Osteoblast (primary cell): ENCODE results near the gene CXADR. TPM values are rescaled to one million over a fixed set of nuclear protein-coding genes. Genes with fewer than 3 reads are reported as not detected.
"Not testable (repeated sequence)": the region's sequence is repeated elsewhere in the genome, so short reads cannot be mapped to it uniquely, and the experiment has no call there.

Experiments used
- DNase-seq: peaks from one replicate; pipeline ENCODE4 v3.0.0; 2011; ENCODE audit warnings: low spot score, mixed read lengths; ENCODE audit not compliant: insufficient read length; ENCODE audit errors: missing footprints
- H2AFZ ChIP-seq: 2 replicates; pipeline ENCODE4 v1.6.0; 2011; ENCODE audit warnings: mild to moderate bottlenecking, low read length
- H3K27ac ChIP-seq: 2 replicates; pipeline ENCODE4 v1.5.1; 2011; ENCODE audit warnings: mild to moderate bottlenecking, low read depth, low read length, moderate library complexity
- H3K27me3 ChIP-seq: 2 replicates; pipeline ENCODE4 v1.6.0; 2012; ENCODE audit warnings: mild to moderate bottlenecking, control low read depth, inconsistent platforms, low read length, moderate library complexity; ENCODE audit not compliant: insufficient read depth
- H3K36me3 ChIP-seq: 2 replicates; pipeline ENCODE4 v1.5.1; 2011; ENCODE audit warnings: mild to moderate bottlenecking, low read length, control low read depth, moderate library complexity; ENCODE audit not compliant: insufficient read depth
- H3K4me1 ChIP-seq: 2 replicates; pipeline ENCODE4 v1.5.1; 2011; ENCODE audit warnings: mild to moderate bottlenecking, low read length, control low read depth, moderate library complexity; ENCODE audit not compliant: insufficient read depth
- H3K4me2 ChIP-seq: 2 replicates; pipeline ENCODE4 v1.6.0; 2011; ENCODE audit warnings: mild to moderate bottlenecking, low read length; ENCODE audit not compliant: insufficient read depth
- H3K4me3 ChIP-seq: fragments of 200-600 bp; sonication (generic); 3 replicates; pipeline ENCODE4 v1.5.1; 2012; ENCODE audit warnings: mild to moderate bottlenecking, low read length, inconsistent platforms; ENCODE audit not compliant: insufficient read depth
- H3K79me2 ChIP-seq: 2 replicates; pipeline ENCODE4 v1.6.0; 2012; ENCODE audit warnings: mild to moderate bottlenecking, low read length, control low read depth, inconsistent platforms; ENCODE audit not compliant: insufficient read depth
- H3K9me3 ChIP-seq: 2 replicates; pipeline ENCODE4 v1.5.1; 2011; ENCODE audit warnings: low read depth, low read length, control low read depth
- H4K20me1 ChIP-seq: 2 replicates; pipeline ENCODE4 v1.6.0; 2012; ENCODE audit warnings: mild to moderate bottlenecking, low read length, control low read depth; ENCODE audit not compliant: insufficient read depth
- CTCF ChIP-seq: IDR thresholded peaks from 2 replicates; pipeline ENCODE4 v1.5.1; 2011; ENCODE audit warnings: mild to moderate bottlenecking, low read depth, low read length, moderate library complexity; ENCODE audit errors: extremely low read depth
- total RNA-seq: library from RNA; depleted of rRNA; stranded (reverse); fragments of >200 nt; gene quantifications from 2 replicates; pipeline ENCODE4 v1.2.3, GENCODE V29; 2012

Gene CXADR
- total RNA-seq, 1 donor = 0.36 TPM

GRCh38 chr21:17506951-17507350 lies 5.9 kb upstream of the CXADR start:
- H2AFZ ChIP-seq = no peak overlapping the region
- no peak overlapping the region for H3K4me2 ChIP-seq
- H3K9me3 ChIP-seq = no peaks in the 10 kb centered on the region
- no peak overlapping the region for H3K4me3 ChIP-seq
- no peaks in the 10 kb centered on the region for H3K36me3 ChIP-seq
- H3K4me1 ChIP-seq = no peaks in the 10 kb centered on the region
- DNase-seq = no peak
- no peak overlapping the region for H3K27ac ChIP-seq
- no peak for TF ChIP-seq CTCF
- H3K27me3 ChIP-seq = peaks cover 5% of the 10 kb centered on the region
- H3K79me2 ChIP-seq = no peaks in the 10 kb centered on the region
- no peaks in the 10 kb centered on the region for H4K20me1 ChIP-seq

GRCh38 chr21:17507591-17507990 lies 5.3 kb upstream of the CXADR start:
- Histone ChIP-seq H2AFZ (no peak overlapping the region), H3K4me2 (no peak overlapping the region), H3K27me3 (peaks cover 12% of the 10 kb centered on the region), H3K79me2 (no peaks in the 10 kb centered on the region), H4K20me1 (no peaks in the 10 kb centered on the region), H3K27ac (no peak overlapping the region), H3K4me1 (no peaks in the 10 kb centered on the region), H3K4me3 (no peak overlapping the region), H3K36me3 (no peaks in the 10 kb centered on the region), H3K9me3 (no peaks in the 10 kb centered on the region)
- no peak for TF ChIP-seq CTCF
- DNase-seq = peak; percentile 17

- Histone ChIP-seq H3K4me3 (peak overlapping the region; percentile 59), H3K36me3 (no peaks in the 10 kb centered on the region), H3K4me2 (peak overlapping the region; percentile 71), H3K4me1 (peaks cover 2% of the 10 kb centered on the region), H3K27ac (no peak overlapping the region), H4K20me1 (no peaks in the 10 kb centered on the region), H3K9me3 (no peaks in the 10 kb centered on the region), H2AFZ (peak overlapping the region; percentile 47), H3K27me3 (peaks cover 28% of the 10 kb centered on the region), H3K79me2 (no peaks in the 10 kb centered on the region)
- no peak for TF ChIP-seq CTCF
- DNase-seq = peak; percentile 48
Observed at GRCh38 chr21:17513214-17514123, 626 bp downstream of the CXADR start.

- no peaks in the 10 kb centered on the region for H3K9me3 ChIP-seq
- no peak for DNase-seq
- H3K27ac ChIP-seq = no peak overlapping the region
- TF ChIP-seq CTCF = no peak
- H3K4me1 ChIP-seq = peaks cover 2% of the 10 kb centered on the region
- H3K4me2 ChIP-seq = no peak overlapping the region
- no peak overlapping the region for H2AFZ ChIP-seq
- no peaks in the 10 kb centered on the region for H3K36me3 ChIP-seq
- peaks cover 28% of the 10 kb centered on the region for H3K27me3 ChIP-seq
- no peaks in the 10 kb centered on the region for H3K79me2 ChIP-seq
- no peaks in the 10 kb centered on the region for H4K20me1 ChIP-seq
- no peak overlapping the region for H3K4me3 ChIP-seq
Observed at GRCh38 chr21:17514124-17514845, 1.4 kb downstream of the CXADR start.

GRCh38 chr21:17517008-17517407 lies 4.2 kb downstream of the CXADR start:
- not testable (repeated sequence) for DNase-seq, H3K27ac ChIP-seq, H3K36me3 ChIP-seq, H2AFZ ChIP-seq, H3K4me2 ChIP-seq, H3K4me3 ChIP-seq, H3K9me3 ChIP-seq, H3K79me2 ChIP-seq, H3K4me1 ChIP-seq, H4K20me1 ChIP-seq
- peaks cover 22% of the 10 kb centered on the region for H3K27me3 ChIP-seq
